ENCODE data around the gene ZNF20.

DNA sequence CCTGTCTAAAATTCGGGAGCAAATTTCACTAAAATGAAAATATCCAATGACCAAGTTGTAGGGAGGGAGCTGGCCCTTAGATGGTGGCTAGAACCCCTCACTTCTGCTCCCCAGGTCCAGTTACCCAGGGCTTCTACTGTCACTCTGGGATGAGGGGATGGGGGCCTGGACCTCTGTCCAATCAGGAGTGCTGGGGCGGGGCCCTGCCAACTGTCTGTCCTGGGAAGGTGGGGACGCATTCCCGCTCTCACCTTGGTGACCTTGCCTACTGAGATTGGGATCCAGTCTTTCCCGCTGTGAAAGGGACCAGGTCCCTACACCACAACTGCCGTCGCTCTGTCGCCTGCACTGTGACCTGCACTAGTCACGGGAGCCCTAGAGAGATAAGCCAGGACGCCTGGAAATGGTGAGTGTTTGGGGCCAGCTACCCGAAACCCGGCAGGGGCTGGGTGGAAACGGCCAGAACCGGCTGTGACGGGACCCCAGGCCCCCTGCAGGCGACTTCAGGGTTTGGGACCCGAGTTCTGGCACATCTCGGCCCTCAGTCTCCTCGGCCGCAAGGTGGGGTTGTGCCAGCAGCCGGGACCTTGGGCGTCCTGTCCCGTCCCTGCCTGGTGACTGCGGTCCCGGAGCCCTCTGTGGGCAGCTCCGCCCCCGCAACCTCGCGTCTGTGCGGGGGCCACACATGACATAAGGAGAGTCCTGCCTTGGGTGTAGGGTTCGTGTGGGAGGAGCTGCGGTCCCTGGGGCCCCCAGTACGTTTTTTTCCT, 22.8 kb downstream of the ZNF20 start:
- no peak for TF ChIP-seq POLR2AphosphoS5 (IDR thresholded peaks at IDR 0.05)
- TF ChIP-seq, protein P1, sequence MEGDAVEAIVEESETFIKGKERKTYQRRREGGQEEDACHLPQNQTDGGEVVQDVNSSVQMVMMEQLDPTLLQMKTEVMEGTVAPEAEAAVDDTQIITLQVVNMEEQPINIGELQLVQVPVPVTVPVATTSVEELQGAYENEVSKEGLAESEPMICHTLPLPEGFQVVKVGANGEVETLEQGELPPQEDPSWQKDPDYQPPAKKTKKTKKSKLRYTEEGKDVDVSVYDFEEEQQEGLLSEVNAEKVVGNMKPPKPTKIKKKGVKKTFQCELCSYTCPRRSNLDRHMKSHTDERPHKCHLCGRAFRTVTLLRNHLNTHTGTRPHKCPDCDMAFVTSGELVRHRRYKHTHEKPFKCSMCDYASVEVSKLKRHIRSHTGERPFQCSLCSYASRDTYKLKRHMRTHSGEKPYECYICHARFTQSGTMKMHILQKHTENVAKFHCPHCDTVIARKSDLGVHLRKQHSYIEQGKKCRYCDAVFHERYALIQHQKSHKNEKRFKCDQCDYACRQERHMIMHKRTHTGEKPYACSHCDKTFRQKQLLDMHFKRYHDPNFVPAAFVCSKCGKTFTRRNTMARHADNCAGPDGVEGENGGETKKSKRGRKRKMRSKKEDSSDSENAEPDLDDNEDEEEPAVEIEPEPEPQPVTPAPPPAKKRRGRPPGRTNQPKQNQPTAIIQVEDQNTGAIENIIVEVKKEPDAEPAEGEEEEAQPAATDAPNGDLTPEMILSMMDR (IDR thresholded peaks at IDR 0.05) = no peak
- no peak for TF ChIP-seq POLR2A (IDR thresholded peaks at IDR 0.05)
- TF ChIP-seq EP300 (IDR thresholded peaks at IDR 0.05) = no peak

Measured in gastroesophageal sphincter (tissue), 3 donors.